GM21526 (cell line): ENCODE results near the gene POLR2A.

Experiments
- ATAC-seq: cut with Tn5 transposase; IDR thresholded peaks from one replicate; pipeline ENCODE4 v1.9.1; 2021; ENCODE audit warnings: moderate library complexity; ENCODE audit not compliant: unreplicated experiment, low FRiP score

Gene POLR2A

DNA sequence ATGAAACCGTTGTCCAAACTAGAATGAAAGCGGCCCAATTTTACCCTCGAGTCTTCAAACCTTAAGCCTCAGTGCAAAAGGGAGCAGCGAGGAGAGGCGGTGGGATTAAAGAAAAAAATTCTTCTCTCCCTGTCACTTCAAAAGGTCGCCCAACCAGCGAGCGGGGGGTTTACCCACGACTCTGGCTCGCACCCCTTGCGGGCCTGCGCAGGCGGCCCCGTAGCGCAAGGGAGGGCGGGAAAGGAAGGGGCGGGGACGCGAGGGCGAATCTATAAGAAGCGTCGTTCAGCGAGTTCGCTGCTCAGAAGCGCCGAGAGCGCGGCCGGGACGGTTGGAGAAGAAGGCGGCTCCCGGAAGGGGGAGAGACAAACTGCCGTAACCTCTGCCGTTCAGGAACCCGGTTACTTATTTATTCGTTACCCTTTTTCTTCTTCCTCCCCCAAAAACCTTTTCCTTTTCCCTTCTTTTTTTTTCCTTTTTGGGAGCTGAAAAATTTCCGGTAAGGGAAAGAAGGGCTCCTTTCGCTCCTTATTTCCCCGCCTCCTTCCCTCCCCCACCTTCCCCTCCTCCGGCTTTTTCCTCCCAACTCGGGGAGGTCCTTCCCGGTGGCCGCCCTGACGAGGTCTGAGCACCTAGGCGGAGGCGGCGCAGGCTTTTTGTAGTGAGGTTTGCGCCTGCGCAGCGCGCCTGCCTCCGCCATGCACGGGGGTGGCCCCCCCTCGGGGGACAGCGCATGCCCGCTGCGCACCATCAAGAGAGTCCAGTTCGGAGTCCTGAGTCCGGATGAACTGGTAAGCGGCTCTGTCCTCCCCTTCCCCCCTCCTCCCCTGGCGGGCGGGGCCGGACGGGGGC is at the start of gene POLR2A:
Gene POLR2A, plus strand, starts transcription at position 300 of the 852 bp plus-strand sequence.
- ATAC-seq = peak; percentile 60

GRCh38 chr17:7435676-7436555 is 48.2 kb upstream of the POLR2A start:
- peak; percentile 30 for ATAC-seq

GRCh38 chr17:7436556-7437368 is 47.4 kb upstream of the POLR2A start:
- no peak for ATAC-seq

DNA sequence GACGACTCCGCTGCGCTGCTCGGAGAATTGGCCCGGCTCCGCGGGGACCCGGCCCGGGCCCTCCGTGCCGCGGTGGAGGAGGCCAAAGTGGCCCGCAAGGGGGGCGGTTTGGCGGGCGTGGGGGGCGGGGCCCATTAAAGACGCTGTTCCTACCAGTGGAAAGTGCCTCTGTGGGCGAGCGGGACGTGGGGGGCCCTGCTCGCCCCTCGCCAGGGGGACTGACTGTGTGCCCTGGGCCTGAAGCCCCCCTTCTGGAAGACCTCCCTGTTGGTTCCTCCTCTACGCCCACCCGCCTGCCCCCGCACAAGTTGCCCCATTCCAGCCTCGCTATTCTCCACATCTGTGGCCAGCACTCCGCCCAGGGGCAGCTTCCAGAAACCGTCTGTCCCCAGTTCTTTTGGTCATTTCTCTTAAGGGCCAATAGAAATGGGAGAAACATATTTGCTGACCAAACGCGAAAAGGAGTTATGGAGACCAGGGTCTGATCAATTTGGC is 46.8 kb upstream of the POLR2A start:
- no peak for ATAC-seq

DNA sequence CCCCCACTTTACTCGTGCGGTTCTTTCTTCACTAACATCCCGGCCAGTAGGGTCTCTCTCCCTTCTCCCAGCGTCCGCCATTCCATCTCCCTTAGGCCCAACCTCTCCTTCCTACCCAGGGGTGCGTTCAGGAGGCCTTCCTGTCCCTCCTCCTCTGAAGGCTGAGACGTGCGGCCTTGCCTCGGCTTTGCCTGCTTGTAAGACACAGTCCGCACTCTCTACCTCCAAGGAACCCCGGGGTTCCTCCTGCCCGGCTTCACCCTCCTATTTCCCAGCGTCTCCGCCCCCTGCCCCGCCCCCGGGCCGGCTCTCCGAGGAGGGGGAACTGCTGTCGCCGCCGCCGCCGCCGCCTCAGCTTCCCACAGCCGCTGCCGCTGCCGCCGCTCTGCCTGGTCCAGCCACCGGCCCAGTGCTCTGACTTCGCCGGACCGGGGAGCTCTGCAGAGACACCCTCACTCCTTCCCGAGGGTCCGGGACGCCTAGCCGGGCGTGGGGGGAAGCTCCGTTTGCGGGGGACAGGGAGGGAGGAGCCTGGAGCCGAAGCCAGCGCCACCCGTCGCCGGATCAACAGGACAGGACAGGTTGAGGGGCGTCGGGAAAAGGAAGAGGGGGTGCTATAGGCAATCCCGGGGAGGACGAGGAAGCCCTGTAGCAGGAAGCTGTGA is 46.1 kb upstream of the POLR2A start:
- ATAC-seq = no peak

DNA sequence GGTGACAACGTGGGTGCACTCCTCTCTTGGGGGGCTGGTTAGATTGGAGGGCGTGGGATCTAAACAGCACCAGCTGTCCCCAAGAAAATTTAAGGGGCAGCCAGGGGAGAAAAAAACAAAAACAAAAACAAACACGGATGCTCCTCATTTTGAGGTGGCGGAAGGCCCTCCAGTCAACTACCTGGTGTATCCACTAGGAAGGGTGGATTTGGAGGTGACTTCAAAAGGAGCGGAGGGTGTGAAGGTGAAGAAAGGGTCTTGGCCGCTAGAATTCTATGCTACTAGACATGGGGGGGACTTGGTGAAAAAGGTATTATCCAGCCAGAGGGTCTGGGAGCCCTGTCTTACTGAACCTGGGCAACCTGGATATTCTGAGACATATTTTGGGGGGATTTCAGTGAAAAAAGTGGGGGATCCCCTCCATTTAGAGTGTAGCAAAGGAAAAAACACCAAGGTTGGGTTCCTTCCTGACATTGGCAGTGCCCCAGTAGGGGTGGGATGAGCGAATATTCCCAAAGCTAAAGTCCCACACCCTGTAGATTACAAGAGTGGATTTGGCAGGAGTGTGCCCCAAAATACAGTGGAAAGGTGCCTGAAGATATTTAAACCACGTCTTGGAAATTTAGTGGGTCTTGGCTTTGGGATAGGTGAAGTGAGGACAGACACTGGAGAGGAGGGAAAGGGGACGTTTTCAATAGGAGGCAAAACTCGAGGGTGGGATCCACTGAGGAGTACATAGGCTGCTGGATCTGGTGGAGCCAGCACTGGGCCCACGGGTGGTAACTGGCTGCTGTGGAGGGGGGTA is 45.3 kb upstream of the POLR2A start:
- ATAC-seq = no peak

DNA sequence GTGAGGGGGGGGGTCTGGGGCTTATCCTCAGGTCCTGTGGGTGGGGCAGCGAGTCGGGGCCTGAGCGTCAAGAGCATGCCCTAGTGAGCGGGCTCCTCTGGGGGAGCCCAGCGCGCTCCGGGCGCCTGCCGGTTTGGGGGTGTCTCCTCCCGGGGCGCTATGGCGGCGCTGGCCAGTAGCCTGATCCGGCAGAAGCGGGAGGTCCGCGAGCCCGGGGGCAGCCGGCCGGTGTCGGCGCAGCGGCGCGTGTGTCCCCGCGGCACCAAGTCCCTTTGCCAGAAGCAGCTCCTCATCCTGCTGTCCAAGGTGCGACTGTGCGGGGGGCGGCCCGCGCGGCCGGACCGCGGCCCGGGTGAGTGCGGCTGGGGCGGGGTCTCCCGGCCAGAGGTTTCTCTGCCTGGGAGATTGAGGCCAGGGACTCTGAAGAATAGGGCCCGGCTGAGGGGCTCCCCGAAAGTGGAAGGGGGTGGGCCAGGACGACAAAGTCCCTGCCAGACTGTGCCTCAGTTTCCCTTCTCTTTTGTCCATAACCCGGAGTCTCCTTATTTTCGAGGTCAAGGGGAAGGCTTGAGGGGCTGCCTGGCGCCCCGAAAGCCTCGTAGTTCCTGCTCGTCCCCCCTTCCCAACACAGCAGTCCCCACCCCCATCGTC is 44.6 kb upstream of the POLR2A start, which contains the start of gene FGF11:
Gene FGF11, plus strand, starts transcription at position 51 of the 651 bp plus-strand sequence. Its CDS starts 109 bp downstream, at position 160.
- no peak for ATAC-seq

DNA sequence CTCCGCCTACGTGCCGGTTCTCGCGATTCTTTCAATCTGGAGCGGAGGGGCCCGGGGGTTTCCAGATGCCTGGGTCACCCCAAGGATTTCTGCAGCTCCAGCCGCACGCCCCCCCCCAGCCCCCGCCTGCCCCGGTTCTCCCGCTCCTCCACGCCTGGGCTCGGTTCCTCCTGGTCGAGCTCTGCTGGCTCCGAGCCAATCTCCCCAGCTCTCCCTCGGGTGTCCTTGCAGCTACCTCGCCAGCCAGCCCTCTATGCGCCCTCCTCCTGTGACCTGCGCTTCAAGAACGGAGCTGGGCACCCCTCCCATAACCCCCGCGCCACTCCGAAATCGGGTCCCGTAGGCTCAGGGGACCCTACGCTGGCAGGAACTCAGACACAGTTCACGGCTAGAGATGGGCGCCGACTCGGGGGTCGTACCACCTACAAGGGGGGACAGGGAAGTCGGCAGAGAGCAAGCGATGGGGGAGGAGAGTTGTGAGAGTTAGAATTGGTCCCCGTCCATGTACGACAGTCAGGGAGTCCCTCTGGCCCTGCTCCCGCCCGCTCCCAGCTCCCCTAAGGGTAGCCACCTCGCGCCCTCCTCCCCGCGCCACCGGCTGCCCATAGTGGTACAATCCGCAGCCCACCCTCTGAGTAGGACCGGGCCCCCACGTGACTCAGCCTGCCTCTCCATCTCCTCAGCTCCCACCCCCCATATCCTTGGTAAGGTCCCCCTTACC is 43.9 kb upstream of the POLR2A start:
- no peak for ATAC-seq

GRCh38 chr17:7440834-7441195 is 43.4 kb upstream of the POLR2A start:
- no peak for ATAC-seq

GRCh38 chr17:7441266-7441665 is 42.9 kb upstream of the POLR2A start:
- ATAC-seq = no peak

DNA sequence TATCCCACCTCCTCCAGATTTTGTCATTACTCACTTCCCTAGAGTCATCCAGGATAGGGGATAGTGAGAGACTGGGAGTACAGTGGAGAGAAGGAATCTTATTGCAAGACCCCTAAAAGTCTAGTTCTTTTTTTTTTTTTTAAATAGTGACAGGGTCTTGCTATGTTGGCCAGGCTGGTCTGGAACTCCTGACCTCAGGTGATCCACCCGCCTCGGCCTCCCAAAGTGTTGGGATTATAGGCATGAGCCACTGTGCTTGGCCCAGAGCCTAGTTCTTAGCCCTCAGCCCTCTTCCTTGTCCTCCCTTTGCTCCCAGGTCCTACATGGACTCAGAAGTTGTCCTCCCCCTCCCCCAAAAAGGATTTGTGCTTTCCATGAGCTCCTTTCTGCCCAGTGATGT is 42.0 kb upstream of the POLR2A start:
- ATAC-seq = no peak

DNA sequence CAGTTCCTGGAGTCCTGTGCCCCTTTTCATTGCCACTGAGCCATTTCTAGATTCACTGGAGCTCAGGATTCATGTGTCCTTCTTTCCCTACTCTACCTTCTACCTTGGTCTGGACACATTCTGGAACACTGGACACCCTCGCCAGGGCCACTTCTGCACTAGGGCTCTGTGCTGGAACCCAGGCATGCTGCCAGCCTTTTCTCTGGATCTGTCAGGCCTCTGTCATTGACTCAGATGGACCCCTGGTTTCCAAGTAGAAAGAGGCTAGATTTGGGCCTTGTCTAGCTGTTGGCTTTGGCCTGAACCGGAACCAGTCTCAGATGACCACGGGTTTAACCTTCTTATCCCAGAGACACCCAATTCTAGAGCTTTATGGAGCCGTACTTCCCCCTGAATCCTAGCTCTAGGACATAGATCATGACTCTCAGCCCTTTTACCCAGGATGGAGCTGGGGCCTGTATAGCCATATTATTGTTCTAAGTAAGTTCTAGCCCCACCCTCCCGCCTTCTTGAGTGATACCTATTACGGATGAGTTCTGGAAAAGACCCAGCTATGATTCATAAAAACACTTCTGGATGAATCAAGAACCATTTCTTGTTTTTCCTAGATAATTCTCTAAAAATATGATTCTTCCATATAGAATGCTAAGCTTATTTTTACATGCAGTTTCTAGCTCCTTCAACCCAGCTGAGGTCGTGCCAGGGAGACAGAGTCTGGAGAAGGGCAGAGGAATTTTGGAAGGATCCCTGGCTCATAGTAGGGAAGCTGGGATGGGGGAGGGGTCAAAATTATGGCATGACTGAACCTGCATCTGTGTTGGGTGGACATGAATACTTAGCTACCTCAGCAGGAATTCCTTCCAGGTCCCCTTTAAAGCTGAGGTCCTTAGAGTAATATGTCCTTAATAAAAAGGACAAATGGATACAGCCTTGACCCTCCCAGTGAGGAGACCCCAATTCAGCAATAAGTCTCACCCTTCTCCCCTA is 40.4 kb upstream of the POLR2A start:
- no peak for ATAC-seq

- ATAC-seq = no peak
Measured at GRCh38 chr17:7444682-7445618, 39.2 kb upstream of the POLR2A start, which contains the start of gene CHRNB1. Gene CHRNB1 (plus strand): TSS chr17:7445061. CDS start chr17:7445128, 67 bp downstream.

- no peak for ATAC-seq
Measured at GRCh38 chr17:7445619-7445968, 38.6 kb upstream of the POLR2A start.

DNA sequence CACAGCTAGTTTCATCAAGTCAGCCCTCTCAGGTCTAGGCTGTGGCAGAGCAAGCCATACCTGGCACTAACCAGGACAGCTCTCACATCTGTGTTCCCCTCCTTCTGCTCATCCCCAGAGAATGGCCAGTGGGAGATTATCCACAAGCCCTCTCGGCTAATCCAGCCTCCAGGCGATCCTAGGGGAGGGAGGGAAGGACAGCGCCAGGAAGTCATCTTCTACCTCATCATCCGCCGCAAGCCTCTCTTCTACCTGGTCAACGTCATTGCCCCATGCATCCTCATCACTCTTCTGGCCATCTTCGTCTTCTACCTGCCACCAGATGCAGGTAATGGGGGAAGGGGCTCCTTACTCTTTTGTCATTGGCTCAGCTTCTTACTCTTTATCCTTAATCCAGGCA is 35.7 kb upstream of the POLR2A start:
- no peak for ATAC-seq
